ENCODE results near the gene PABPC1L. TPM values are rescaled to one million over a fixed set of nuclear protein-coding genes. Genes with fewer than 3 reads are reported as not detected.

The PABPC1L gene
- 8.8 TPM for total RNA-seq

DNA sequence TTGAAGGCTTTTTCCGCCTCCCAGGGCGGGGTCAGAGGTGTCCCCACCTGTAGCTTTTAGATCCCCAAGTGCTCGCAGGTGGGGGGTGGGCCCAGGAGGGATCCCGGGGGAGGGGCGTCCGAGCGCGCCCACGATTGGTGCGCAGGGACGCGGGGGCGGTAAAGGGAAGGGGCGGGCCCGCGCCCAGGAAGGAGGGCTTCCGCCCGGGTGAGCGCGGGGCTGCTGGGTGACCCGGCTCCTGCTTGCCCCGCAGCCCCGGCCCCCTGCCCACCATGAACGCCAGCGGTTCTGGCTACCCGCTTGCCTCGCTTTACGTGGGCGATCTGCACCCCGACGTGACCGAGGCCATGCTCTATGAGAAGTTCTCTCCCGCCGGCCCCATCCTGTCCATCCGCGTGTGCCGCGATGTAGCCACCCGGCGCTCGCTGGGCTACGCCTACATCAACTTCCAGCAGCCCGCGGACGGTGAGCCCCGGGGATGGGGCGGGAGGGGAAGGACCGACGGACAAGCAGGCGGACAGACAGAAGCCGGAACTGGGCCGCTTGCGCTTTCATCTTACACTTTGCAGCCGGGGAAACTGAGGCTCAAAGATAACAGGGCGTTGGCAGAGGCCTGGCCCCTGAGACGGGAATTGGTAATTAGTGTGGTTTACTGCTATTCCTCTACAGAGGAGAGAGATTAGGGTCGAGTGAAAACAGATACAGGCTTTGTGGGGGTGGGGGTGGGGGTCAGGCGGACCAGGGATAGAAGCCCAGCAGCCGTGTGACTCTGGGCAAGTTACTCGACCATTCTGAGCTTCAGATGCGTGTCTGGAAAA, at the start of gene PABPC1L:
TSS of gene PABPC1L (plus strand) at position 189 of the 818 bp plus-strand sequence. CDS start at position 273, 84 bp downstream.

GRCh38 chr20:44885392-44886265, 24.2 kb upstream of the PABPC1L start, which contains the start of gene YWHAB:
Gene YWHAB, plus strand, starts transcription at chr20:44885705. Its CDS starts 15,829 bp downstream, at chr20:44901534.

DNA sequence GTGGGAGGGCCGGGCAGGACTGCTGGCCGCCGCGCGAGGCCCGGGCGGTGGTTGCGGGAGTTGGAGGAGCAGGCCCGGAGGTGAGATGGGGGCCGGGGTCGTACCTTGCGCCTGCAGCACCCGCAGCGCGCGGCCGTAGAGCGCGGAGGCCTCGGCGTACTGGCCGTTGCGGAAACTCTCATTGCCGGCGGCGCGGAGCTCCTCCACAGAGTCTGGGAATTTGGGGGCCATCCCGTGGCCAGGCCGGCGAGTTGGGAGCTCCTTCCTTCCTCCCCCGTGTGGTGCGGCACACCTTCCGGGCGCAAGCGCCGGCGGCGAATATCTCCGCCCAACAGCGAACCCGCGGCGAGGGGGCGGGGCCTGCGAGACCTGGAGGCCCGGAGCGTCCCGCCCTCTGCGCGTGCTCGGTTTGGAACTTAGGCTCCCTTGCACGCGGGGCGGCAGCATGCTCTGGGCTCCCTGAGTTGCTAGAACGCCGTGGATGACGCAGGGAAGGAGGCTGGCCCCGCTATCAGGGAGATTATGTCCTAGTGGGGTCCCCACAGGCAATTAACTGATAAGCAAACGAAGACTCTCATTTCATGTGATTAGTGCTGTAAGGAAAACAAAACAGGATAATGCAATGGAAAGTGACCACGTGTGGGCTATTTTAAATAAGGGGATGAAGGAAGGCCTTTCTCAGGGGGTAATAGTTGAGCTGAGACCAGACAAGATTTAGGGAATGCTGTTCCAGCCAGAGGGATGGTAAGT, 50.4 kb downstream of the PABPC1L start, which contains the start of gene TOMM34:
TSS of gene TOMM34 (minus strand) at position 295 of the 750 bp plus-strand sequence. CDS start at position 231, 64 bp downstream.

GRCh38 chr20:44966030-44966961, 56.4 kb downstream of the PABPC1L start, which contains the start of gene STK4:
Gene STK4, plus strand, starts transcription at chr20:44966512. Its CDS starts 57 bp downstream, at chr20:44966569.

Other genes starting within 250 kb of the PABPC1L start
- not detected for gene CCN5, start 194.7 kb upstream of the PABPC1L start, total RNA-seq
- gene KCNK15, start 164.2 kb upstream of the PABPC1L start, total RNA-seq = not detected
- gene RIMS4, start 99.5 kb upstream of the PABPC1L start, total RNA-seq = 48.2 TPM
- gene YWHAB, start 24.4 kb upstream of the PABPC1L start, total RNA-seq = 281 TPM
- gene TOMM34, start 50.3 kb downstream of the PABPC1L start, total RNA-seq = 9.2 TPM
- gene STK4, start 56.5 kb downstream of the PABPC1L start, total RNA-seq = 31.6 TPM
- gene KCNS1, start 191.1 kb downstream of the PABPC1L start, total RNA-seq = 3.0 TPM
- not detected for gene WFDC5, start 205.1 kb downstream of the PABPC1L start, total RNA-seq
- gene WFDC12, start 214.4 kb downstream of the PABPC1L start, total RNA-seq = not detected